Activated CD4-positive, alpha-beta T cell treated with anti-CD3 and anti-CD28 coated beads, Interleukin-2, amount 50 U/mL, for 16 hours (primary cell): Measurements from ENCODE around the gene PARP16.
A peak's percentile ranks its signal among the peaks of the same experiment; 100 is the strongest.

Source experiments
- DNase-seq: peaks from one replicate; pipeline ENCODE4 v3.0.0-alpha.2; 2020

PARP16 gene

DNA sequence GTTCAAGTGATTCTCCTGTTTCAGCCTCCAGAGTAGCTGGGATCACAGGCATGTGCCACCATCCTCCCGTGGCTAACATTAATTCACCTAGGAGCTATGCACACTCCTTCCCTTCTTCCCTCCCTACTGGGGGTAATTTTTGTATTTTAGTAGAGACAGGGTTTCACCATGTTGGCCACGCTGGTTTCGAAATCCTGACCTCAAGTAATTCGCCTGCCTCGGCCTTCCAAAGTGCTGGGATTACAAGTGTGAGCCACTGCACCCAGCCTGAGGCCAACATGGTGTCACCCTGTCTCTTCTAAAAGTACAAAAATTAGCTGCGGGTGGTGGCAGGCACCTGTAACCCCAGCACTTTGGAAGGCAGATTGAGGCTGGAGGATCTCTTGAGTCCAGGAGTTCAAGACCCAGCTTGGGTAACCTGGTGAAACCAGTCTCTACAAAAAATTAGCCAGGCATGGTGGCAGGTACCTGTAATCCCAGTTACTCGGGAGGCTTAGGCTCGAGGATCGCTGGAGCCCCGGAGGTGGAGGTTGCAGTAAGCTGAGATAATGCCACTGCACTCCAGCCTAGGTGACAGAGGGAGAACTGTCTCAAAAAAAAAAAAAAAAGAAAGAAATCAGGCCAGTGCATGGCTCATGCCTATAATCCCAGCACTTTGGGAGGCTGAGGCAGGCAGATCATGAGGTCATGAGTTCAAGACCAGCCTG is 23.9 kb upstream of the PARP16 start:
- DNase-seq, result no peak

- DNase-seq, result no peak
Measured at GRCh38 chr15:65309882-65310418, 23.3 kb upstream of the PARP16 start.

DNA sequence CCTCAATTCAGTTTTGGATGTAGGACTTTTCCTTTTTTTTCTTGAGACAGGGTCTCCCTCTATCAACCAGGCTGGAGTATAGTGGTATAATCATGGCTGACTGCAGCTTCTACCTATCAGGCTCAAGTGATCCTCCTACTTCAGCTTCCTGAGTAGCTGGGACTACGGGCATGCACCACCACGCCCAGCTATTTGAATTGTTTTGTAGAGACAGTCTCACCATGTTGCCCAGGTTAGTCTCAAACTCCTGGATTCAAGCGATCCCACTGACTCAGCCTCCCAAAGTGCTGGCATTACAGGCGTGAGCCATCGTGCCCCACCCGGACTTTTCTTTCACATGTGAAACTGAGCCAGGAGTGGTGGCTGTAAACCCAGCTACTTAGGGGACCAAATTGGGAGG is 21.3 kb upstream of the PARP16 start:
- DNase-seq, result no peak

DNA sequence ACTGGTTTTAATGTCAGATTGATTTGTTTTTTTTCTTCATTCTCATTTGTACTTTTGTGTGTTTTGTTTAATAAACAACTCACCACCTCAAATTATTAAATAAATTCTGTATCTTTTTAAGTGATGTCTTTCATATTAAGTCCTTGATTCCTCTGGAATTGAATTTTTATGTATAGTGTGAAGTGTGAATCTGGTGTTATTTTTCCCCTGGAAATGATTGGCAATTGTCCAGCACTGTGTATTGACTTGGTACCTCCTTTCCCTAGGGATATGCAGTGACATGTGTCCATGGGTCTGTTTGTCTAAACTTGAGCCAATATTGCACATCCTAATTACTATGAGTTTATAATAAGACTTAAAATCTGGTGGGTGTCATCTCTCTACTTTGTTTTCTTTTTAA is 19.9 kb upstream of the PARP16 start:
- no peak for DNase-seq

DNA sequence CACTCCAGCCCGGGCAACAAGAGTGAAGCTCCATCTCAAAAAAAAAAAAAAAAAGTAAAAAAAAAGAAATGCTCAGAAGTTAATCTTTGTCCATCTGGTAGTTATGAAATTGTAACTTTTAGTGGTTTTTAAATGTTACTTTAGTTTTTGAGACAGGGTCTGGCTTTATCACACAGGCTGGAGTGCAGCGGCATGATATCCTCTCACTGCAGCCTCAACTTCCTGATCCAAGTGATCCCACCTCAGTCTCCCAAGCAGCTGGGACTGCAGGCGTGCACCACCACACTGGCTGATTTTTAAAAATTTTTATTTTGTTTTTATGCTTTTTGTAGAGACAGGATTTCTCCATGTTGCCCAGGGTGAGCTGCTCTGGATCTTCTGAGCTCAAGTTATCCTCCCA is 19.1 kb upstream of the PARP16 start:
- DNase-seq, result peak; percentile 8

- no peak for DNase-seq
Measured at GRCh38 chr15:65305150-65305758, 18.6 kb upstream of the PARP16 start.

DNA sequence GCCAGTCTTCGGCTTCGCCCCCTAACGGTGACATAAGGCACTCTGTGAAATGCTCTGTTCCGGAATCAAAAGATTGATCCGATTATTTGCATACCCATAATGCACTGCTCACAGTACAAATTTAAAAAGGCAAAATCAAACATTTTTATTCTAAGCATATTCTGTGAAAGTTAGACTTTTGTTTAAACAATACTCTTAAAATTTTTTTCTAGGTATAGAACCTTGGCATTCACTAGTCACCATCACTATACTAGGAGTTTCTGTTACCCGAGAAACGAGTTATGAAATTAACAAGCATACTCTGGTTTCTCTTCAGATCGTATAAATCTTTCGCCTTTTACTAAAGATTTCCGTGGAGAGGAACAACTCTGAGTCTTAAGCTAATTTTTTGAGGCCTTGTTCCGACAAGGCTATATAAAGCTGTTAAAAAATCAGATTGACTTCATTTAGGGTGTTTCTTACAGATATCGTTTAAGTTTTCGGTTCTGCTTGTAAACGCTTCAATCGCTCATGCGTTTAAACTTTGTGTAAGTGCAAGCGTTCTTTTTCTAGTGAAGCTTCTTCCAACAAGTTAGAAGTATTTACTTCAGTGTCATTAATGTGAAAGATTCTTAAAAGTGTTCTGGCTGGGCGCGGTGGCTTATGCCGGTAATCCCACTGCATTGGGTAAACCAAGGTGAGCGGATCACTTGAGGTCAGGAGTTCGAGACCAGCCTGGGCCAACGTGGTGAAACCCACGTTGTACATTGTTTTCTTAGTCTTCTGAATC is 17.9 kb upstream of the PARP16 start, which contains the start of gene RNU5B-1:
RNU5B-1 (plus strand) TSS at position 297 of the 769 bp plus-strand sequence.
- peak; percentile 95 for DNase-seq

DNA sequence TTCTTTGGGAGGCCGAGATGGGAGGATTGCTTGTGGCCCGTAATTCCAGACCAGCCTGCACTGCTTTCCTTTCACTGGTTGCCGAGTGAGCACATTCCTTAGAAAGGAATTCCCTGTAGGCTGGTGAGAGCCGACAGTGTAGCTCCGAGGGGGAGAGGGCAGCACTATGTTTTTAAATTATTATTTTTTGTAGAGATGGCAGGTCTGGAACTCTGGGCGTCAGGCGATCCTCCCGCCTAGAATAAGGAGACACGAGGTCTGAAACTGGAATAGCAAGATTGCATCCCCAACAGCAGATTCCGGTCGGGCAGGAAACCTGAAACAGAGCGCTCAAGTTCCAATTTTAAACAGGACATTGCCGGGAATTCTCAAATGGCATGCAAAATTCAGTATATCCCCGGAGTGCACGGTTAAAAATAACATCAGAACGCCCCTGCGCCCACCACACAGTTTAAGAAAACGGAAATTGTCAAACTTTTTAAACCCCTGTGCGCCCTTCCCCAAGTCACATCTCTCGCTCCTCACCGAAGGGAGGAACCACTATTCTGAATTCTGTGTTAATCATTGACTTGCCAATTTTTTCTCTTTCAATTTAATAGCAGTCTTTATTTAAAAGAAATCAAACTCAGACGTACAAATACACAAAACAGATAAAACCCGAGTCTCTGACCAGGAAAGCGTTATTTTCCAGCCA is 17.2 kb upstream of the PARP16 start:
- peak; percentile 24 for DNase-seq

GRCh38 chr15:65302061-65302460 is 15.4 kb upstream of the PARP16 start:
- DNase-seq, result no peak

GRCh38 chr15:65300924-65301441 is 14.3 kb upstream of the PARP16 start:
- no peak for DNase-seq

GRCh38 chr15:65298731-65299130 is 12.0 kb upstream of the PARP16 start:
- DNase-seq, result no peak

DNA sequence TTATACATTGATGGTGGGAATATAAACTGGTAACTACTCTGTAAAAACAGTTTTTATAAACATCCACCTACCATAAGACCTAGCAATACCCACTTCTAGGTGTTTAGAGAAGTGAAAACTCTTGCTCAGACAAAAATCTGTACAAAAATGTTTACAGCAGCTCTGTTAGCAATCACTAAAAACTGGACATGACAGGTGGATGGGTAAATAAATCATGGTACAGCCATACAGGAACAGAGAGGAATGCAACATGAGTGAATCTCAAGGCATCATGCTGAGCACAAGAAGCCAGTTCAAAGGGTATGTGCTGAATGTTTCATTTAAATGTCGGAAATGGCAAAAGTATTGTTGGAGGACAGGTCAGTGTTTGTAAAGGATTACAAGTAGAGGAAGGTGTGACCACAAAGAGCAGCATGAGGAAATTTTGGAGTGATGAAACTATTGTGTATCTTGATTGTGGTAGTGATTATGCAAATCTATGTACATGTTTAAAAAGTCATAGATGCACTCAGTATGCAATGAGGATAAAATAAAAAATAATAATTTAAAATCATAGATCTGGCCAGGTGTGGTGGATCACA is 6.3 kb upstream of the PARP16 start:
- no peak for DNase-seq

DNA sequence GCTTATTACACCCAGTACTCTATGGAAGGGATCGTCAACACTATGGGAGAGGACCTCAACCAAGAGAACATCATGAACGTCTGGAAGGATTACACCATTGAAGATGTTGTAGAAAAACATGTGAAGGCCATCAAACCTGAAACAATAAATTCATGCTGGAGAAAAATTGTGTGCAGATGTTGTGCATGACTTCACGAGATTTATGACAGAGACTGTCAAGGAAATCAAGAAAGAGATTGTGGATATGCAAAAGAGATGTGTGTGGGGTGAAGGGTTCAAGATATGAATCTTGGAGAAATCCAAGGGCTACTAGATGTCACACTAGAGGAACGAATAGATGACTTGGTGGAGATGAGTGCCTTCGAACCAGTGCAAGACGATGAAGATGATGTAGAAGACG is 3.5 kb upstream of the PARP16 start:
- no peak for DNase-seq

- DNase-seq, result no peak
Measured at GRCh38 chr15:65289261-65289854, 2.7 kb upstream of the PARP16 start.

DNA sequence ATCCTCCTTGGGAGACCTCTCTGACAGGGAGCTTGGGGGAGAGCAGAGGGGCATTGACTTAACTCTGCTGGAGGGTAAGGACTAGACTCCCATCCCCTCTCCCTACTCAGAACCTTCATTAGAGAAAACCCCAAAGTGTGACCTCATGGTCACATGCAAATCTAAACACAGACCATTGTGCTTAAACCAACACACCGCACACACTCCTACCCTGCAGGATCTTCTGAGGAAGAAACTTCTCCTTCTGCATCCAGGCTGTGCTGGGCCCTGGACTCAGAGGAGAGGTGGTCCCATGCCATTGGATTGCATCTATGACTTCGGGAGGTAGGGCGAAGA is 805 bp upstream of the PARP16 start:
- no peak for DNase-seq

DNA sequence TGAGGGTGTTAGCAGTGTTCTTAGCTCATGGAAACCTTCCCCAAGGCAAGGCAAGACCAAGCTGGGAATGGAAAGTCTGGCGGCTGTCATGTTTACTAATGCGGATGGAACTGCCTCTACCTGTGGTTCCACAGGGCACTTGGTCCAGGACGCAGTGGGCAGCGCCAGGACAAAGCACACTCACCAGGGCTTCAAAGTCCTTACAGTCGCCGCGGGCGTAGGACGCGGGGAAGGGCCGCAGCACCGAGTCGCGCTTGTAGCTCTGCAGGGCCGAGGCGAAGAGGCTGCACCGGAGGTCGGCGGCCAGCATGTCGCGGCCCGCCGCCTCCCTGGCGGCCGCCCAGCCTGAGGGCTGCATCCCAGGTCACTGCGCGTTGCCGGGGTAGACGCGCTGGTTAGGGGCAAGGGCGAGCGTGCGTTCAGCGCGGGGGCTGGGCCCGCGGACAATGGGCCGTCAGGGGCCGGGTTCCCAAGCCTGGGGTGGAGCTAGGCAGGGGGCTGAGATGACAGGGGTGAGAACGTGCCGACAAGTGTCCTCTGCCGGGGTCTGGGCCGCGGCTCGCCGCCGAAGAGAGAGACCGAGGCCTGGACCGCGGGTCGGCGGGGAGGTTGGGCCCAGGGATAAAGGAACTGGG is 497 bp downstream of the PARP16 start:
- DNase-seq, result peak; percentile 7

DNA sequence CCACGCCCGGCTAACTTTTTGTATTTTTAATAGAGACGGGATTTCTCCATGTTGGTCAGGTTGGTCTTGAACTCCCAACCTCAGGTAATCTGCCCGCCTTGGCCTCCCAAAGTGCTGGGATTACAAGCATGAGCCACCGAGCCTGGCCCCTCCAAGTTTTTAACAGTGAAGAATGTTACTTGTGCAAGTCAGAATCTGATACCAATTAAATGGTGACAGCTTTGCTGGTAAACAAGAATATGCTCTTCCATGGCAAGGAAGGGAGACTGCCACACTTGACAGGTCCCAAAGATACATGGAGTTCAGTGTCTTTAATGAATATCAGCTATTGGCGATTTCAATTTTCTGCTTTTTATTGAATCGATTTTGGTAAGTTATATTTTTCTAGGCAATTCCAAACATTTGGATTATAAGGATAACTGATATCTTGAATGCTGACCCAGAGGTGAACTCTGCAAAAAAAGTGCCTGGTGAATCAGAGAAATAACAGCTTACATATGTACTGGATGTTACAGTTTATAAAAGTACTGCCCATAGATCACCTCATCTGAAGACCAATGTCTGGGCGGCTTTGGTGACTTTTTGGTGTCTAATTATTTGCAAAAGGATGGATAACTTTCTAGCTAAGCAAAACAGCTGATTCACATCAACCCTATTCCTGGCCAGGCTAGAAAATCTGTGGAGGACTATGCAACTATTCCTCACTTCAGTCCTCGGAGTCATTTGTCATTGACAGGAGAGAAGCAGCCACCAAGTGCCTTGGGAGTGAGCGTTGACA is 1.2 kb downstream of the PARP16 start:
- DNase-seq, result peak; percentile 18

GRCh38 chr15:65278480-65278879 is 8.2 kb downstream of the PARP16 start:
- DNase-seq, result no peak

GRCh38 chr15:65277015-65277414 is 9.7 kb downstream of the PARP16 start:
- no peak for DNase-seq

DNA sequence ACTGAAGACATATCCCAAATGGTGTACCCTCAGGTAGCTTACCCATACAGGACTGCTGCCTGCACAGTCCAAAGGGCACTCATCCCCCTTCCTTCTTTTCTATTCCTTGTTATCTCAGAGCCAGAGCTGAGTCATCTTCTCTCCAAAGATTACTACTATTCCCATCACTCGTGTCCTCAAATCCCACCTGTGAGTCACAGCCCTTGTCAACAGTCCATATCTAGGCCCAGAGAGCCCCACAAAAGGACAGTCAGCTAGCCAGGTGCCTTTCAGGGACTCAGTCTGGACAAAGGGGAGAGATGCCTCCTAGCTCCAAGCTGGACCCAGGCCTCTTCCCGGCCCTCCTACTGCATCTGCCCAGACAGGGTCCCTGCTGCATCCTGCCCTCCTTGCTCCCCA is 11.0 kb downstream of the PARP16 start:
- DNase-seq, result no peak
